Measurements from ENCODE around the gene CCDC27.

The CCDC27 gene

GRCh38 chr1:3752400-3752945, at the start of gene CCDC27:
Gene CCDC27, plus strand, starts transcription at chr1:3752450. Its CDS starts 32 bp downstream, at chr1:3752482.
- no peak for DNase-seq (ENCODE audit: low read depth in 2 of 3, low spot score in 2 of 3)

DNA sequence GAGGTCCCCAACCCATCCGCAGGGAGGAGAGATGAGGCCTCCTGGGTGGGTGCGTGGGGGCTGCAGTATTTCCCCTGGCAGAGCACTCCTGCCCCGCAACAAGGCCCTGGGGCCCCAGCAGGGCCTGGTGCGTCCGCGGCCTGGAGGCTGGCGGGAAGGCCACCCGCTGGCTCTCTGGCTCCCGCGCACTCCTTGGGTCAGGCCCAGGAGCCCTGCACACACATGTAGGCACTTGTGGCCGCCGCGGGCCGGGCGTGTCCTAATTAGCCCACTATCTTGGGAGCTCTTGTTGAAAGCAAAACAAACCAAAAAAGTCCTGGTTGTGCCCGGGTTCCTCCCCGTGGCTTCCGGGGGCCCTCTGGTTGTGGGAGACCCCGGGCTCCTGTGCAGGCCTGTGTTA, 49.7 kb upstream of the CCDC27 start:
- DNase-seq (ENCODE audit: low read depth in 2 of 3, low spot score in 2 of 3): no peak

DNA sequence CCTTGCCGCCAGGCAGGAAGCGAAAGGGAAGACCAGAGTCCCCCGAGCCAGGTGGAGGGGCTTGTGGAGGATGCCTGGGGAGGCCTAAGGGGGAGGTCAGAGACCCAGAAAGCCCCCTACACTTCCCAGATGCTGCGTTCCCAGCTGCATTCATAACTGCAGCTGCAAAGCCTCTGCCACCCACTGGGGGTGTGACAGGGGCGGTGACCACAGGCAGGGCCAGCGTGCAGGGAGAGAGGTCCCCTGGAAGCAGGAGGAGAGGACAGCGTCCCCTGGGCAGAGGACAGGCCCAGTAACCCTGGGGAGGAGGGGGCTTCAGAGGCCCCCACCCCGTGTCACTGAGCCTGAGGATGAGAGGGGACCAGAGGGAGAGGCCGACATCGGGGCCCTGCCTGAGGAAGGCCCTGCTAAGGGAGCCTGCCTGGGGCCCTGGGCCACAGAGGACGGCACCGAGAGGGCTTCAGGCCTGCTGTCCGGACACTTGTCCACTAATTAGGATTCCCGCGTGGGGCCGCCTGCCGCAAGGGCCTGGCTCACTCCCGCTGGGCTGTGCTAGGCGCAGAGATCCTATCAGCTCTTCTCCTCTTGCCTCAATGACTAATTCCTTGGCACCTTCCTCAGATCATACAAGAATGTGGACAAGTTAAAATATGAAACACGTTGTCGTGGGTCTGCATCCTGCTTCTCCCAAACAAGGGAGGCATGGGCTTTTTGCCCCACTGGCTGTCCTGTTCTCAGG, 49.1 kb upstream of the CCDC27 start:
- no peak for DNase-seq (ENCODE audit: low read depth in 2 of 3, low spot score in 2 of 3)

GRCh38 chr1:3703786-3704371, 48.4 kb upstream of the CCDC27 start:
- DNase-seq (ENCODE audit: low read depth in 2 of 3, low spot score in 2 of 3): no peak

DNA sequence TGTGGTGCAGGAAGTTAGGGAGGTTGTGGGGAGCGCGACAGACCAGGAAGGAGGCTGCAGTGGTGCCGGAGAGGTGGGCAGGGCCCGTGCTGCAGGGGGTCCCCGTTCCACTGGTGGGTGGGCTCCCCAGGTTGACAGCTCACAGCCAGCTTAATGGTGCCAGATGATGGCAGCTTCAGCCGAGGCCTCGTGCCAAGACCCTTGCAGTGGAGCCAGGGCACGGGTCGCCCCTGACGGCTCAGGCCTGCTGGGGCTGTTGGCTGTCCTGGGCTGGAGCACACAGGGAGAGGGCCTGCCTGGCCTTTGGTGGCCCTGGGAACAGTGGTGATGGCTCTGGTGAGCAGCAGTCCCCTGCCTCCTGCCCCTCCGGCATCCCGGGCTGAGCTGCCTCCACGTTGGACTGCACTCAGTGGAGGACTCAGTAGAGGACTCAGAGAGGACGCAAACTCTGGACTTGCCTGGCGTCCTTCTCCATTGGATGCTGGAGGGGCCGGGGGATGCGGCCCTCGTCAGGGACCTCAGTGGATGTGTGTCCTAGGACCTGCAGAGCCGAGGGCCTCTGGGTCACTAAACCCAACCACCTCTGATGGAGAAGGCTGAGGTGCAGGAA, 46.8 kb upstream of the CCDC27 start:
- DNase-seq (ENCODE audit: low read depth in 2 of 3, low spot score in 2 of 3): no peak

- DNase-seq (ENCODE audit: low read depth in 2 of 3, low spot score in 2 of 3): no peak
These were observed 45.5 kb upstream of the CCDC27 start for GRCh38 chr1:3706651-3707297.

- no peak for DNase-seq (ENCODE audit: low read depth in 2 of 3, low spot score in 2 of 3)
These were observed 44.8 kb upstream of the CCDC27 start for GRCh38 chr1:3707298-3707938.

- no peak for DNase-seq (ENCODE audit: low read depth in 2 of 3, low spot score in 2 of 3)
These were observed 44.3 kb upstream of the CCDC27 start for GRCh38 chr1:3707939-3708328.

DNA sequence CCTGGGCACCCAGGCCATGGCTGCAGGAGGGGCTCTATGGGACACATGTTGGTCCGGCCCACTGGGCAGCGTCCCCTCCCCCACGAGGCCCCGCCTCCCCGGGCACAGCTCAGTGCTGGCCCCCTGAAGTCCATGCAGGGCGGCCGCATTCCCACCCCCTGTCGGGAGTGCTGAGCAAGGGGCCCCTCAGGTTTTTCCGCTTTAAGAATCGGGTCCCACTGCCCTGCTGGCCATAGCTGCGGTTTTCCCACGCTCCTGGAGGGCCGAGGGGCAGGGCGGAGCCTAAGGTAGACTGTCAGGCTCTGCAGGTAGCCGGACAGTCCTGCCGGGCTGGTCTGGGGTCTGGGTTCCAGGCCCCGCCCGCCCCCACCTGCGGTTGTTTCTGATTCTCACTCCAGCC, 43.5 kb upstream of the CCDC27 start:
- DNase-seq (ENCODE audit: low read depth in 2 of 3, low spot score in 2 of 3): no peak

DNA sequence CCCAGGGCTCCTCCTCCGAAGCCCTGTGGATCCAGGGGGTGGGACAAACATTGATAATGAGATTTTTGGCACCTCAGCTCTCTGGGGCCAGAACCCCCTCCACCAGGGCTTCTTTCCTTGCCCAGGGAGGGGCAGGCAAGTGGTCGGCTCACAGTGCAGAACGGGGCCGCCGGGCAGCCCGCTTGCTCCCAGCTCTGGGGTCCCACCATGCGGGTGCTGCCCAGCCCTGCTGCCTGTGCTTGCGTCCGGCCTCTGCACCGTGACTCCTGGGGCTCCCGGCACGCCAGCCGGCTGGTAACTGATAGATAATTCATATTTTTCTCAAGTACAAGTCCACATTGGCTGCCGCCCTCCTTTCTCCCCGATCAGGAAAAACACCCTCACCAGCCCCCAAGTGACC, 42.0 kb upstream of the CCDC27 start:
- DNase-seq (ENCODE audit: low read depth in 2 of 3, low spot score in 2 of 3): no peak

GRCh38 chr1:3711381-3711779, 40.9 kb upstream of the CCDC27 start:
- DNase-seq (ENCODE audit: low read depth in 2 of 3, low spot score in 2 of 3): no peak

DNA sequence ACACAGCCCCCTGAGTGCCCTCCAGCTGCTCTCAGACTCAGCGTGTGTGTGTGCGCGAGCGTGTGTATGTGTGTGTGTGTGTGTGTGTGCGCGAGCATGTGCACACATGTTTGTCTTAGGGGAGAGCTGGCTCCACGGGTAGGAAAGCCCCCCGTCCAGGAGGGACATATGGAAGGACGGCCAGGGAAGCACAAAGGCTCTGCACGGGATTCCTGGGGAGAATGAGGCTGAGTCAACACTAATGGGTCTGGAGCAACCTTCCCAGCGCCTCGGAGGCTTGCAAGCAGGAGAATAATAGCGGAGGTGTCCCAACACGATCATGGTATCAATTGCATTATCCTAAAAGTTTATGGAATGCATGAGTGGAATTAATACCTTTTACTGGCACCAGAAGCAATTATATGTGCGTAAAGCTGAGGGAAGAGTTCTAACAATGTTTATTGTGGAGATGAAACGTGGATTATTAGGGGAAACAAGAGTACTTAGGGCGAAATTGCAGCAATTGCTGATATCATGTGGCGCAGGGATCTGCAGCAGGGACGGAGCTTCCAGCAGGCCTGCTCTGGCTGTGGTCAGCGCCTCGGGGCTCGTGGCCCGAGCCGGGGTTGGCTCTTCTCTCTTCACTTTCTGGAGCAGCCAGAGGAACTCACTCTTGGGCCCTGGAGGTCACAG, 40.3 kb upstream of the CCDC27 start:
- DNase-seq (ENCODE audit: low read depth in 2 of 3, low spot score in 2 of 3): no peak

GRCh38 chr1:3712573-3713535, 39.4 kb upstream of the CCDC27 start:
- DNase-seq (ENCODE audit: low read depth in 2 of 3, low spot score in 2 of 3): no peak

DNA sequence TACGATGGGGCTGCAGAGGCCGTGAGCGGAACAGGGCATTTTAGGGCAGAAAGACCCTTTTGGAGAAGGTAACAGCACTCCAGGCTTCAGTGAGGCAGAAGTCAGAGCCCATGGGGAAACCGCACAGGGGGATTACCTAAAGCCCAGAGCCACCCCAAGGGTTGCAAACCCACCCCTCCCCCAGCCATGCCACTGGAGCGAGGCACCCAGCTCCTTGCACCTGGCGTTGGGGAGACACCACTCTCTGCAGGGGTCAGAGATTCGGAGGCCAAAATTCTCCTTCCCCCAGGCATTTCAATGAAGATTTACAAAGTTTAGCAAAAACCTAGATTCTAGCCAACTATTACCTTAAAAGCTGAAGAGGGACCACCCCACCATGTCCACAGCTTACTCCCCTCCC, 38.4 kb upstream of the CCDC27 start:
- DNase-seq (ENCODE audit: low read depth in 2 of 3, low spot score in 2 of 3): no peak

- no peak for DNase-seq (ENCODE audit: low read depth in 2 of 3, low spot score in 2 of 3)
These were observed 37.9 kb upstream of the CCDC27 start for GRCh38 chr1:3714284-3714741.

- DNase-seq (ENCODE audit: low read depth in 2 of 3, low spot score in 2 of 3): no peak
These were observed 37.4 kb upstream of the CCDC27 start for GRCh38 chr1:3714814-3715213.

DNA sequence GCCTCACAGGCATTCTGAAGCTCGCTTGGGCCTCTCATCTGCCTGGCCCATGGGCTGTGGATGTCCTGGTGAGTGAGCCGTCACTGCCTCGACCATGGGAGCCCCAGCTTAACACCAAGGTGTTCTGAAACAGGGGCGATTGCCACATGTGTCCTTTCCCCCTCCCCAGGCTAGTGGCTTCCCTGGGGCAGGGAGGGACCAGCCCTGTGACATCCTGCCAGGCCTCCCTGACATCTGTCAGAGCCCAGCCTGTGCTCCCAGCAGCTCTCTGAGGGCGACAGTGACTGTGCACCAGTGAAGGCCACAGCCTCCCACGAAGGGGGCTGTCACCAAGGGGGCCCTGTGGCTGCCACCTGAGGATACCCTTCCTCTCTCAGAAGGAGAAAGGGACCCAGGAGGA, 35.9 kb upstream of the CCDC27 start:
- DNase-seq (ENCODE audit: low read depth in 2 of 3, low spot score in 2 of 3): no peak

- no peak for DNase-seq (ENCODE audit: low read depth in 2 of 3, low spot score in 2 of 3)
These were observed 35.1 kb upstream of the CCDC27 start for GRCh38 chr1:3717041-3717714.

Measured in activated CD8-positive, alpha-beta memory T cell treated with anti-CD3 and anti-CD28 coated beads for 48 hours (primary cell).